Activated CD8-positive, alpha-beta memory T cell treated with anti-CD3 and anti-CD28 coated beads, Interleukin-2, amount 10 ng/mL, durations not matched to agents 7 days and 5 days (primary cell): ENCODE data around the gene ZNF496. TPM values are rescaled to one million over a fixed set of nuclear protein-coding genes. Genes with fewer than 3 reads are reported as not detected.

Experiments used
- ATAC-seq: fragments of 150-1000 bp; cut with Tn5 transposase; one replicate; pipeline ENCODE4 v1.10.0; 2021; ENCODE audit warnings: moderate library complexity
- CTCF ChIA-PET: fragments of 350-600 bp; sonication (Branson Sonifier 250); formaldehyde crosslinking; loops from one replicate; lab custom pipeline; 2021; ENCODE audit warnings: antibody characterized with exemption; lab: Charles Lee
- DNase-seq: peaks from one replicate; pipeline ENCODE4 v3.0.0-alpha.2; 2020
- H3K27ac Mint-ChIP-seq: one replicate; pipeline ENCODE4 v1.8.0; 2021; ENCODE audit warnings: mild to moderate bottlenecking, mixed read lengths
- H3K27me3 Mint-ChIP-seq: one replicate; pipeline ENCODE4 v1.8.0; 2021; ENCODE audit warnings: mixed read lengths
- H3K36me3 Mint-ChIP-seq: one replicate; pipeline ENCODE4 v1.8.0; 2021; ENCODE audit warnings: mild to moderate bottlenecking, mixed read lengths
- H3K4me1 Mint-ChIP-seq: one replicate; pipeline ENCODE4 v1.8.0; 2021; ENCODE audit warnings: mixed read lengths
- H3K4me3 Mint-ChIP-seq: one replicate; pipeline ENCODE4 v1.8.0; 2021; ENCODE audit warnings: mild to moderate bottlenecking, moderate library complexity, mixed read lengths
- H3K9me3 Mint-ChIP-seq: one replicate; pipeline ENCODE4 v1.8.0; 2022; ENCODE audit warnings: low read depth, mixed read lengths
- total RNA-seq, 2 experiments: library from RNA; stranded (reverse); gene quantifications; one replicate each; pipeline ENCODE4 v1.2.3, GENCODE V29; 2021

The ZNF496 gene
- total RNA-seq, 2 experiments from 2014 or later = 19.5 to 20.7 TPM

- Mint-ChIP-seq H3K4me3 (peak overlapping the region; percentile 82), H3K9me3 (no peaks in the 10 kb centered on the region), H3K4me1 (peaks cover 10% of the 10 kb centered on the region), H3K36me3 (peaks cover 3% of the 10 kb centered on the region), H3K27ac (peak overlapping the region; percentile 84), H3K27me3 (no peaks in the 10 kb centered on the region)
- peak; percentile 77 for DNase-seq
- CTCF ChIA-PET = interaction anchor here (1.0 to 2.3 kb wide), 2 partner anchors 19 to 42 kb away, joined by 3 to 5 read pairs; no protein-coding TSS in a partner anchor
- ATAC-seq = peak; percentile 81
Measured at GRCh38 chr1:247331172-247331524, 519 bp downstream of the ZNF496 start.

DNA sequence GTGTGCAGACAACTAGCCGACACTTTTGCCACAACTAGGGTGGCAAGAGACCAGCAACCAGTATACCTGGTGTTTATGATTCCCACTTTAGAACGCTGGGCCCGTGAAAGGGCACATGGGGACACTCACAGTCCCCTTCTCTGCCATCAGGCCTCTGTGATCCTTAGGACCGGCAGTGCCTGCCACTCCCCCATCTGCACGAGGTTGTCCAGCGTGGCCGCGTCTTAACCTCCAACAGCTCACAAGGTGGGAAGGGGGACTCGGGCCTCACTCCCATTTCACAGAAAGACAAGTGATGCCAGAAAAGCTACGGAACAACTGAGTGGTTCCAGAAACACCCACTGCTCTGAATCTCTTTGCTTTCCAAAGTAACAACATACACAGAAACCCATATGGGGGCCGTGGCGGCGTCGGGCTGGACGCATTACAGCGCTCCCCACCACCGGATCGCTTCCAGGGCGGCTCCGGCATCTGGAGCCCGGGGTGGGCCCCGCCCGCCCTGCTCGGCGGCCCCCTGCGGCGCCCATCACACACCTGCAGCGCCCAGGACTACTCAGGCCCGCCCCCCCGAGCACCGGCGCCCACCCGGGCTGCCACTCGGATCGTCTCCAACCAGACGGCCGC, 1.0 kb downstream of the ZNF496 start:
- CTCF ChIA-PET = interaction anchor here (1.0 to 2.3 kb wide), 3 partner anchors 9 to 42 kb away, joined by 3 to 5 read pairs (median 4); no protein-coding TSS in a partner anchor

GRCh38 chr1:247329097-247329617, 2.5 kb downstream of the ZNF496 start:
- no peak overlapping the region for H3K4me3 Mint-ChIP-seq
- no peak for ATAC-seq
- DNase-seq = no peak
- peaks cover 10% of the 10 kb centered on the region for H3K4me1 Mint-ChIP-seq
- H3K27ac Mint-ChIP-seq = no peak overlapping the region
- no peaks in the 10 kb centered on the region for H3K9me3 Mint-ChIP-seq
- CTCF ChIA-PET = interaction anchor here (2.3 kb wide), 1 partner anchor 17 kb away, joined by 5 read pairs; no protein-coding TSS in a partner anchor
- H3K27me3 Mint-ChIP-seq = no peaks in the 10 kb centered on the region
- peaks cover 10% of the 10 kb centered on the region for H3K36me3 Mint-ChIP-seq

More for the DNA sequence above, 1.0 kb downstream of the ZNF496 start:
- Mint-ChIP-seq H3K4me3 (peak overlapping the region; percentile 82), H3K27ac (peak overlapping the region; percentile 84), H3K36me3 (peaks cover 3% of the 10 kb centered on the region), H3K9me3 (no peaks in the 10 kb centered on the region), H3K4me1 (peaks cover 10% of the 10 kb centered on the region), H3K27me3 (no peaks in the 10 kb centered on the region)
- ATAC-seq (no peak), DNase-seq (no peak)

DNA sequence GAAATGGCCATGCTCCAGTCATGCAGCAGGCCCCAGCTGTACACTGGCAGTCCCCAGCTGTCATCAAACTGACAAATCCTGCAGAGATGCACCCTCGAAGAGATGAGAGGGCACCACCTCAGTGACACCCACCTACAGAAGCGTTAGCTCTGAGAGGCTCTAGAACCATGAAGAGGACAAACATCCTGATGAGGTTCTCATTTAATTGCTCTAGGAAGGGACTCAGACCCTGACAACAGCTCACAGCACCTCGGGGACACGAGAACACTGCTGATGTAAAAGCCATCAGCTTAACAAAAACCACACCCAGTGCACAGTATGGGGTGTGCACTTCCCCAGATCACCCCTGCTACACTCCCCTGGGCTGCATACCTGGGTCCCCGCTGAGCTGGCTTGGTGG, 3.4 kb downstream of the ZNF496 start:
- CTCF ChIA-PET = no interaction called here
- H3K4me3 Mint-ChIP-seq = no peak overlapping the region
- no peaks in the 10 kb centered on the region for H3K9me3 Mint-ChIP-seq
- no peaks in the 10 kb centered on the region for H3K27me3 Mint-ChIP-seq
- H3K27ac Mint-ChIP-seq = no peak overlapping the region
- DNase-seq (no peak), ATAC-seq (no peak)
- peaks cover 12% of the 10 kb centered on the region for H3K4me1 Mint-ChIP-seq
- peaks cover 10% of the 10 kb centered on the region for H3K36me3 Mint-ChIP-seq

DNA sequence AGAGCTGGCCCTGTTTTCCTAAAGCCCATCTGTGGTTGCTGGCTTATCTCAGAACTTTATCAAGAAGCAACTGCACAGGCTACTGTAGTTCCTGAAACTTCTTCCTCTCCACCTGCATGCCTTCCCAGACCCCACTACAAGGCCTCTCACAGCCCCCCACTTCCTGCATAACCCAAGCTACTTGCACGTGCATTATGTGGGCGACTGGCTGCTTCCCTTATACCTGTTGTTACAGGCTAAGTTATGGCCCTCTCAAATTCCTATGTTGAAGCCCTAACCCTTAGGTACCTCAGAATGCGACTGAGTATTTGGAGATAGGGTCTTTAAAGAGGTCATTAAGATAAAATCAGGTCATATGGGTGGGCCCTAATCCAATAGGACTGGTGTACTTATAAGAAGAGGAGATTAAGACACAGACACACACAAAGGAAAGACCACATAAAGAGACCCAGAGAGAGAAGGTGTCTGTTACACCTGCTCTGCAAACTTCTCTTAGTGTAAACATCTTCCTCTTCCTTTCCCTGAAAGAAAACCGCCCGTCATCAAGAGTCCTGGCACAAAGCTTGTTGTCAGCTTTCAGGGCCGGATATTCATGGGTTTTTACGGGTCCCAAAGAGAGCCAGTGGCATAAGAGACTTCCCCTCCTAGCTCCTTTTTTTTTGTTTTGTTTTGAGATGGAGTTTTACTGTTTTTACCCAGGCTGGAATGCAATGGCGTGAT, 5.1 kb downstream of the ZNF496 start:
- Mint-ChIP-seq H3K27me3 (no peaks in the 10 kb centered on the region), H3K27ac (no peak overlapping the region), H3K4me3 (no peak overlapping the region), H3K9me3 (no peaks in the 10 kb centered on the region), H3K36me3 (peaks cover 19% of the 10 kb centered on the region), H3K4me1 (peaks cover 23% of the 10 kb centered on the region)
- ATAC-seq (no peak), DNase-seq (no peak)
- CTCF ChIA-PET = no interaction called here

- ATAC-seq (no peak), DNase-seq (no peak)
- Mint-ChIP-seq H3K27me3 (no peaks in the 10 kb centered on the region), H3K36me3 (peaks cover 29% of the 10 kb centered on the region), H3K4me3 (no peak overlapping the region), H3K9me3 (no peaks in the 10 kb centered on the region), H3K27ac (no peak overlapping the region), H3K4me1 (peaks cover 15% of the 10 kb centered on the region)
- CTCF ChIA-PET = no interaction called here
Measured at GRCh38 chr1:247324923-247325322, 6.7 kb downstream of the ZNF496 start.

- peaks cover 31% of the 10 kb centered on the region for H3K36me3 Mint-ChIP-seq
- no peak for ATAC-seq
- no peaks in the 10 kb centered on the region for H3K9me3 Mint-ChIP-seq
- H3K27me3 Mint-ChIP-seq = no peaks in the 10 kb centered on the region
- H3K4me3 Mint-ChIP-seq = no peak overlapping the region
- CTCF ChIA-PET = no interaction called here
- no peak overlapping the region for H3K27ac Mint-ChIP-seq
- peaks cover 14% of the 10 kb centered on the region for H3K4me1 Mint-ChIP-seq
- no peak for DNase-seq
Measured at GRCh38 chr1:247324204-247324787, 7.4 kb downstream of the ZNF496 start.

DNA sequence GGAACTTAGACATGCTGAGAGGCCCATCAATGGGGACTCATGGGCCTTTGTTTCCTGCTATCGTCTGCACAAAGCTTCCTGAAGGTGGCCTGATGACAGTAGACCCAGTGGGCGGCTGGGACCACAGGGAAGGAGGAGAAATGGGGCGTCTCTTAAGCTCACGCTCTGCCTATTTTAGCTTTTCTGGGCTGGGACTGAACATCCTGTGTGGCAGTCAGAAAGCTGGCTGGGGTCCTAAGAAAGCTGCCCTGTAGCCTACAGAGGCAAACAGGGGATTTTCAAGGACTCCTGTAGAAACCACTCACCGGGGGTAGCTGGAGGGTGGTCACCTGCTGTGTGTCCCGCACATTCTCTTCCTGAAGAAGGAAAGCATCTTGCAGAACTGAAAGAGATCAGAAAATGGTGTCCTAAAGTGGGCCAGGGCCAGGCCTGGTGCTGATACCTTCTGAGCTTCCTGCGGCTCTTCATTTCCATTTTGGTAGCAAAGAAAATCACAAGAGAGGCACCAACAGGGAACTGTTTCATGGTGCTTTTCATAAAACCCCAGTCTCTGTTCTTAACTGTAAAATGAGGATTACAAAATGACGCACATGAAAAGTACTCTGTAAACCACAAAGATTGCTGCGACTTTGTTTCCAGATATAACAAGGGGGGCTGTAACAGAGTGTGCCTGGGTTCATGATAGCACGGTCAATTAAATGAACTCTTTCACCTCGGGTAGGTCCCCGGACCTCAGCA, 8.6 kb downstream of the ZNF496 start:
- peaks cover 34% of the 10 kb centered on the region for H3K36me3 Mint-ChIP-seq
- H3K27me3 Mint-ChIP-seq = no peaks in the 10 kb centered on the region

GRCh38 chr1:247322442-247322841, 9.2 kb downstream of the ZNF496 start:
- DNase-seq = no peak
- Mint-ChIP-seq H3K9me3 (no peaks in the 10 kb centered on the region), H3K4me3 (peak overlapping the region; percentile 43), H3K4me1 (peaks cover 14% of the 10 kb centered on the region), H3K27ac (peak overlapping the region; percentile 70), H3K27me3 (no peaks in the 10 kb centered on the region), H3K36me3 (peaks cover 39% of the 10 kb centered on the region)
- CTCF ChIA-PET = interaction anchor here (0.8 kb wide), 1 partner anchor 11 kb away, joined by 3 read pairs; no protein-coding TSS in a partner anchor
- ATAC-seq = peak; percentile 66

More for the DNA sequence above, 8.6 kb downstream of the ZNF496 start:
- H3K4me1 Mint-ChIP-seq = peaks cover 14% of the 10 kb centered on the region
- DNase-seq (peak; percentile 60), ATAC-seq (peak; percentile 86)
- peak overlapping the region; percentile 43 for H3K4me3 Mint-ChIP-seq
- H3K27ac Mint-ChIP-seq = peak overlapping the region; percentile 70
- no peaks in the 10 kb centered on the region for H3K9me3 Mint-ChIP-seq
- CTCF ChIA-PET = interaction anchor here (0.7 to 0.8 kb wide), 2 partner anchors 11 to 67 kb away, joined by 3 read pairs; no protein-coding TSS in a partner anchor

GRCh38 chr1:247317702-247318101, 14.0 kb downstream of the ZNF496 start:
- no peaks in the 10 kb centered on the region for H3K27me3 Mint-ChIP-seq
- peaks cover 33% of the 10 kb centered on the region for H3K36me3 Mint-ChIP-seq
- DNase-seq (no peak), ATAC-seq (no peak)
- CTCF ChIA-PET = no interaction called here
- H3K4me1 Mint-ChIP-seq = peaks cover 6% of the 10 kb centered on the region
- H3K4me3 Mint-ChIP-seq = no peak overlapping the region
- no peaks in the 10 kb centered on the region for H3K9me3 Mint-ChIP-seq
- H3K27ac Mint-ChIP-seq = no peak overlapping the region

DNA sequence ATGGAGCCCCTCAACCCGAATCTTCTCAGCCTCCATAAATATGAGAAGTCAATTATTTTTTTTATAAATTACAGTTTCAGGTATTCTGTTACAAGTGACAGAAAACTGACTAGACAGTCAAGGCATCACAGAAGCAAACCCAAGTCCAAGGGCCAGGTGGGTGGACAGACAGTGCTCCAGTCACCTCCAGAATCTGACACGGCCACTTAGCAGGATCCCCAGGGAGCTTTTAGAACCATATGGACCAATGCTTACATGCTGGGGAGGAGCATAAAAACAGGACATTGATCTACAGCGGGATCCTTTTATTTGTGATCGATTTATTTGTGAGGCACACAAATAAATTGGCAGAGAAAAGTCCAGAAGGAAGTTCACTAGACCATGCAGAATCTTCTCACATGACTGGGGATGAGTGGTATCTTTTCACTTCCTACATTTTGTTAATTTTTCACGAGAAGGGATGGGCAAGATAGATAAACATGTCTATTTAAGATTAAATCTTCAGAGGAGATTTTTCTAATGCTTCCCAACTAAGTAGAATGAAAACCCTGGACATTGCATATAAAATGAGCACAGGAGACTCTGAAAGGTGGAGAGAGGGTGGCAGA, 15.0 kb downstream of the ZNF496 start:
- Mint-ChIP-seq H3K9me3 (no peaks in the 10 kb centered on the region), H3K36me3 (peaks cover 31% of the 10 kb centered on the region), H3K27ac (no peak overlapping the region), H3K4me3 (no peak overlapping the region), H3K27me3 (no peaks in the 10 kb centered on the region), H3K4me1 (no peaks in the 10 kb centered on the region)
- DNase-seq (no peak), ATAC-seq (no peak)
- CTCF ChIA-PET = no interaction called here

DNA sequence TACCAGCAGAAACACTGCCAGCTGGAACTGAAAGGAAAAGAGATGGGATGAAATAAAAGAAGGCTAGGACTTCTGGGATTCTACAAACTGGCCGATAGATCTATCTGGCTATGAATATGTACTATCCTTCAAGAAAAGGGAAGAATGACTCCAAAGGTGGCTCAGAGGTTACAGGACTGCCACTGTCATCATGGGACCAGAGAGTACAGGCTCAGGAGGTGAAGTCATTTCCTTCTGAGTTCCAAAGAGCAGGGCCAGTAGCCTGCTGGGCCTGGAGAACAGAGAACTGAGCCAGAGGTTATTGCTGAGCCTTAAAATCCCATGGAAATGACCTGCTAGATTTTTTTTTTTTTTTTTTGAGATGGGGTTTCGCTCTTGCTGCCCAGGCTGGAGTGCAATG, 27.6 kb downstream of the ZNF496 start:
- Mint-ChIP-seq H3K9me3 (no peaks in the 10 kb centered on the region), H3K36me3 (peaks cover 35% of the 10 kb centered on the region), H3K27ac (no peak overlapping the region), H3K4me3 (no peak overlapping the region), H3K4me1 (no peaks in the 10 kb centered on the region), H3K27me3 (no peaks in the 10 kb centered on the region)
- CTCF ChIA-PET = interaction anchor here (0.7 kb wide), 1 partner anchor 85 kb away, joined by 3 read pairs; no protein-coding TSS in a partner anchor
- DNase-seq (no peak), ATAC-seq (no peak)
